ENCODE results near the gene ZNF683.

The ZNF683 gene

GRCh38 chr1:26357121-26357602 is 15.4 kb downstream of the ZNF683 start:
- DNase-seq: peak; percentile 81

GRCh38 chr1:26356106-26356505 is 16.4 kb downstream of the ZNF683 start:
- no peak for DNase-seq

- no peak for DNase-seq
Measured at GRCh38 chr1:26354972-26355371, 17.6 kb downstream of the ZNF683 start.

- no peak for DNase-seq
Measured at GRCh38 chr1:26353976-26354820, 18.4 kb downstream of the ZNF683 start, which contains the start of gene CRYBG2. CRYBG2 (minus strand) TSS chr1:26354130; CDS start chr1:26346657, 7,473 bp downstream.

GRCh38 chr1:26353210-26353859 is 19.2 kb downstream of the ZNF683 start:
- peak; percentile 96 for DNase-seq

GRCh38 chr1:26352338-26352679 is 20.2 kb downstream of the ZNF683 start:
- DNase-seq: no peak

GRCh38 chr1:26351590-26352337 is 20.8 kb downstream of the ZNF683 start:
- no peak for DNase-seq

GRCh38 chr1:26350701-26351589 is 21.6 kb downstream of the ZNF683 start:
- no peak for DNase-seq

- DNase-seq: no peak
Measured at GRCh38 chr1:26350343-26350700, 22.2 kb downstream of the ZNF683 start.

- no peak for DNase-seq
Measured at GRCh38 chr1:26349877-26350244, 22.7 kb downstream of the ZNF683 start.

GRCh38 chr1:26349188-26349876 is 23.2 kb downstream of the ZNF683 start:
- DNase-seq: no peak

- DNase-seq: no peak
Measured at GRCh38 chr1:26346274-26347033, 26.1 kb downstream of the ZNF683 start.

- DNase-seq: no peak
Measured at GRCh38 chr1:26345718-26346117, 26.8 kb downstream of the ZNF683 start.

GRCh38 chr1:26344147-26344920 is 28.2 kb downstream of the ZNF683 start:
- no peak for DNase-seq

- DNase-seq: no peak
Measured at GRCh38 chr1:26340047-26340481, 32.5 kb downstream of the ZNF683 start.

GRCh38 chr1:26338670-26339069 is 33.9 kb downstream of the ZNF683 start:
- peak; percentile 71 for DNase-seq

GRCh38 chr1:26337625-26338024 is 34.9 kb downstream of the ZNF683 start:
- DNase-seq: no peak

GRCh38 chr1:26337206-26337535 is 35.4 kb downstream of the ZNF683 start:
- DNase-seq: no peak

- peak; percentile 93 for DNase-seq
Measured at GRCh38 chr1:26336477-26337205, 35.9 kb downstream of the ZNF683 start.
